Measurements from ENCODE around the gene KIF1B. TPM values are rescaled to one million over a fixed set of nuclear protein-coding genes. Genes with fewer than 3 reads are reported as not detected.

The KIF1B gene
- total RNA-seq, 6 experiments from 2014 or later: 21.7 to 29.4 (median 23.2) TPM

DNA sequence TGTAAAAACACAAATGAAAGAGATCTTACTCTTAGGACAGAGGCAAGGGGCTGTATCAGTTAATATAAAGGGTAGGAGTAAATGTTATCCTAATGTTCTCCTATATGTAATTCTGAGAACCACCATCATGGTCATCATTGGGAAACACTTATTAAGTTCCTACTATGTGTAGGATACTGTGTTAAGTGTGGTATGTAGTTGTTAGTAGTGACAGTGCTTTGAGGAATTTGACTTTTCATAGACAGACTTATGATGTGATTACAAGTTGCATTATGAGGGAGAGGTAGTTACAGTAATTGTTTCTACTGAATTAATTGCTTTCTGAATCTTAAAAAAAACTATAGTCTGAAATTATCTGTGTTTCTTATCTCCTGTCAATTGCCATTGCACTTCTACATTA lies 136.7 kb downstream of the KIF1B start:
- intact Hi-C loops (cut with DNase I): no loop called here
- Histone ChIP-seq H3K36me3 (peaks cover 0 to 75% (median 26%) of the 10 kb centered on the region in 4 donors), H3K4me1 (no peaks in the 10 kb centered on the region), H3K27me3 (no peaks in the 10 kb centered on the region), H3K4me3 (no peak overlapping the region), H3K9me3 (no peaks in the 10 kb centered on the region), H3K27ac (no peak overlapping the region)
- DNase-seq: no peak
- no peak for TF ChIP-seq POLR2A (IDR thresholded peaks at IDR 0.05)
- no peak for TF ChIP-seq CTCF (IDR thresholded peaks at IDR 0.05)
- ATAC-seq: no peak

- Histone ChIP-seq H3K27me3 (no peaks in the 10 kb centered on the region), H3K4me3 (no peak overlapping the region), H3K27ac (no peak overlapping the region), H3K36me3 (peaks cover 0 to 53% (median 10%) of the 10 kb centered on the region in 4 donors), H3K4me1 (no peaks in the 10 kb centered on the region), H3K9me3 (no peaks in the 10 kb centered on the region)
- intact Hi-C loops (cut with DNase I): no loop called here
- TF ChIP-seq POLR2A (IDR thresholded peaks at IDR 0.05) (no peak), CTCF (IDR thresholded peaks at IDR 0.05) (no peak)
- ATAC-seq (no peak), DNase-seq (no peak)
- WGBS (ENCODE audit: insufficient coverage, low coverage, low lambda C conversion rate, missing lambda C conversion rate): 88% methylated on average over 4 of the region's 4 CpGs
Measured at GRCh38 chr1:10353282-10353681, 142.9 kb downstream of the KIF1B start.

- Histone ChIP-seq H3K27ac (no peak overlapping the region), H3K4me1 (no peaks in the 10 kb centered on the region), H3K27me3 (no peaks in the 10 kb centered on the region), H3K36me3 (peaks cover 0 to 49% (median 9%) of the 10 kb centered on the region in 4 donors), H3K9me3 (no peaks in the 10 kb centered on the region), H3K4me3 (no peak overlapping the region)
- intact Hi-C loops (cut with DNase I): no loop called here
- 81% methylated on average over 2 of the region's 2 CpGs for WGBS (ENCODE audit: insufficient coverage, low coverage, low lambda C conversion rate, missing lambda C conversion rate)
- DNase-seq (no peak), ATAC-seq (no peak)
- TF ChIP-seq POLR2A (IDR thresholded peaks at IDR 0.05): no peak
- no peak for TF ChIP-seq CTCF (IDR thresholded peaks at IDR 0.05)
Measured at GRCh38 chr1:10353693-10354092, 143.3 kb downstream of the KIF1B start.

DNA sequence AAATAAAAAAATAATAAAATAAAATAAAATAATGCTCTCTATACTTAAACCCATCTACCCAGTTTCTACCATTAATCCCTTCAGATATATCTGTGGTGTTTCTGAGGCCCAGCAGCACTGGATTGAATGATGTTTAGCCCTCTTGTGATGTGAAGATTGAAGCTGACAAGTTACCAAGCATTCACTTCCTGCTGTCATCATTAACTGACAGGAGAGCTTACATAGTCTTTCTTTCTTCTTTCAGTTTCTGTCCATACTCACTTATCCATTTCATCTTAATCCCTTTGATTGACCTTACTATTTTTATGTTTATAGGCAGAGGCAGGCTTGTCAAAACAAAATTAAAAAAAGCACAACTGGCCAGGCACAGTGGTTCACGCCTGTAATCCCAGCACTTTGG lies 149.7 kb downstream of the KIF1B start:
- no peak overlapping the region for H3K27ac ChIP-seq
- no peak overlapping the region for H3K4me3 ChIP-seq
- DNase-seq: no peak
- no peak for ATAC-seq
- H3K36me3 ChIP-seq: peaks cover 0 to 48% (median 10%) of the 10 kb centered on the region in 4 donors
- H3K4me1 ChIP-seq: no peaks in the 10 kb centered on the region
- intact Hi-C loops (cut with DNase I): no loop called here
- 92% methylated on average over 1 of the region's 1 CpG for WGBS (ENCODE audit: insufficient coverage, low coverage, low lambda C conversion rate, missing lambda C conversion rate)
- TF ChIP-seq POLR2A (IDR thresholded peaks at IDR 0.05) (no peak), CTCF (IDR thresholded peaks at IDR 0.05) (no peak)
- H3K9me3 ChIP-seq: no peaks in the 10 kb centered on the region
- no peaks in the 10 kb centered on the region for H3K27me3 ChIP-seq

DNA sequence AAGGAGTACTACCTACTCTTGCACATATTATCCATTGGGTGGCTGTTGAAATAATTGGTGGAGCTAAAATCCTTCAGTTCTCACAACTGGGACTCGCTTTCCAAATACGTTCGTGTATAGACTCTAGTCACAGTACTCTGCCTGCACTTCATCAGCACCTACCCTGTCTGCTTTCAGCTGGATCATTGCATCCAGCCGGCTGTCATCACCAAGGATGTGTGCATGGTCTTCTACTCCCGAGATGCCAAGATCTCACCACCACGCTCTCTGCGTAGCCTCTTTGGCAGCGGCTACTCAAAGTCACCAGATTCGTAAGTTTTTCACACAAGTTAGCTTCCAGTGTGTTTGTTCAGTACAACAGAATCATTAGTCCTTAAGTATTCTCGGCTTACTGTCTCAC lies 151.1 kb downstream of the KIF1B start:
- Histone ChIP-seq H3K27me3 (no peaks in the 10 kb centered on the region), H3K4me3 (no peak overlapping the region), H3K36me3 (peaks cover 3 to 56% (median 20%) of the 10 kb centered on the region in 4 donors), H3K27ac (no peak overlapping the region), H3K9me3 (no peaks in the 10 kb centered on the region), H3K4me1 (no peaks in the 10 kb centered on the region)
- intact Hi-C loops (cut with DNase I): no loop called here
- ATAC-seq (no peak), DNase-seq (no peak)
- TF ChIP-seq POLR2A (IDR thresholded peaks at IDR 0.05): no peak
- no peak for TF ChIP-seq CTCF (IDR thresholded peaks at IDR 0.05)
- 97% methylated on average over 10 of the region's 10 CpGs for WGBS (ENCODE audit: insufficient coverage, low coverage, low lambda C conversion rate, missing lambda C conversion rate)

All from right lobe of liver (tissue), 6 donors.